EL (cell line): Measurements from ENCODE around the gene PPARGC1A.

Experiments
- DNase-seq: peaks from one replicate; pipeline ENCODE4 v3.0.0-alpha.2; 2016

PPARGC1A gene

GRCh38 chr4:23837371-23837770 is 52.5 kb downstream of the PPARGC1A start:
- no peak for DNase-seq

GRCh38 chr4:23835774-23836478 is 53.9 kb downstream of the PPARGC1A start:
- no peak for DNase-seq

- no peak for DNase-seq
Observed at GRCh38 chr4:23828779-23829178, 61.1 kb downstream of the PPARGC1A start.

- DNase-seq, result no peak
Observed at GRCh38 chr4:23828020-23828715, 61.7 kb downstream of the PPARGC1A start.

GRCh38 chr4:23822181-23822580 is 67.7 kb downstream of the PPARGC1A start:
- peak; percentile 48 for DNase-seq

- peak; percentile 23 for DNase-seq
Observed at GRCh38 chr4:23819041-23819511, 70.8 kb downstream of the PPARGC1A start.

GRCh38 chr4:23818097-23818885 is 71.6 kb downstream of the PPARGC1A start:
- DNase-seq, result no peak

GRCh38 chr4:23814996-23815660 is 74.7 kb downstream of the PPARGC1A start:
- DNase-seq, result no peak

- no peak for DNase-seq
Observed at GRCh38 chr4:23814587-23814986, 75.3 kb downstream of the PPARGC1A start.

GRCh38 chr4:23811161-23811560 is 78.7 kb downstream of the PPARGC1A start:
- no peak for DNase-seq

GRCh38 chr4:23805450-23805851 is 84.4 kb downstream of the PPARGC1A start:
- peak; percentile 40 for DNase-seq

- peak; percentile 83 for DNase-seq
Observed at GRCh38 chr4:23789762-23790161, 100.1 kb downstream of the PPARGC1A start.

- peak; percentile 33 for DNase-seq
Observed at GRCh38 chr4:23788460-23788859, 101.4 kb downstream of the PPARGC1A start.

GRCh38 chr4:23788027-23788426 is 101.8 kb downstream of the PPARGC1A start:
- DNase-seq, result no peak

GRCh38 chr4:23782778-23783437 is 106.9 kb downstream of the PPARGC1A start:
- DNase-seq, result no peak

GRCh38 chr4:23779839-23780238 is 110.0 kb downstream of the PPARGC1A start:
- DNase-seq, result no peak

- no peak for DNase-seq
Observed at GRCh38 chr4:23779422-23779821, 110.4 kb downstream of the PPARGC1A start.

- no peak for DNase-seq
Observed at GRCh38 chr4:23775694-23776093, 114.2 kb downstream of the PPARGC1A start.

- DNase-seq, result no peak
Observed at GRCh38 chr4:23774909-23775308, 114.9 kb downstream of the PPARGC1A start.

- DNase-seq, result no peak
Observed at GRCh38 chr4:23773884-23774636, 115.8 kb downstream of the PPARGC1A start.

- peak; percentile 18 for DNase-seq
Observed at GRCh38 chr4:23770011-23770410, 119.8 kb downstream of the PPARGC1A start.

GRCh38 chr4:23769406-23769805 is 120.4 kb downstream of the PPARGC1A start:
- no peak for DNase-seq
